Gastroesophageal sphincter (tissue), 3 donors: ENCODE data around the gene C1QTNF4.

Experiments
- CTCF ChIP-seq, 4 experiments: fragments of 200-600 bp in 2 of 4; fragments of 450-650 bp in 2 of 4; sonication (generic) in 1 of 4; IDR thresholded peaks; one replicate each; pipeline ENCODE4 v1.5.1; 2017 to 2019; ENCODE audit warnings: antibody characterized with exemption in 4 of 4, mild to moderate bottlenecking in 2 of 4, moderate library complexity in 2 of 4
- POLR2A ChIP-seq, 2 donors: fragments of 450-650 bp; IDR thresholded peaks; one replicate each; pipeline ENCODE4 v1.6.1; 2017; ENCODE audit warnings: antibody characterized with exemption in 2 of 2, mild to moderate bottlenecking in 2 of 2, moderate library complexity in 1 of 2

GRCh38 chr11:47578524-47579494, 15.4 kb downstream of the C1QTNF4 start, which contains the start of the genes KBTBD4 and NDUFS3:
- TF ChIP-seq POLR2A (IDR thresholded peaks at IDR 0.05) = peak; percentile 24 to 49
- TF ChIP-seq CTCF (IDR thresholded peaks at IDR 0.05) = peak in 1 of 4 experiments; percentile 17
